ENCODE results near the gene CEP192.
"Not testable (repeated sequence)": the region's sequence is repeated elsewhere in the genome, so short reads cannot be mapped to it uniquely, and the experiment has no call there.

The CEP192 gene

DNA sequence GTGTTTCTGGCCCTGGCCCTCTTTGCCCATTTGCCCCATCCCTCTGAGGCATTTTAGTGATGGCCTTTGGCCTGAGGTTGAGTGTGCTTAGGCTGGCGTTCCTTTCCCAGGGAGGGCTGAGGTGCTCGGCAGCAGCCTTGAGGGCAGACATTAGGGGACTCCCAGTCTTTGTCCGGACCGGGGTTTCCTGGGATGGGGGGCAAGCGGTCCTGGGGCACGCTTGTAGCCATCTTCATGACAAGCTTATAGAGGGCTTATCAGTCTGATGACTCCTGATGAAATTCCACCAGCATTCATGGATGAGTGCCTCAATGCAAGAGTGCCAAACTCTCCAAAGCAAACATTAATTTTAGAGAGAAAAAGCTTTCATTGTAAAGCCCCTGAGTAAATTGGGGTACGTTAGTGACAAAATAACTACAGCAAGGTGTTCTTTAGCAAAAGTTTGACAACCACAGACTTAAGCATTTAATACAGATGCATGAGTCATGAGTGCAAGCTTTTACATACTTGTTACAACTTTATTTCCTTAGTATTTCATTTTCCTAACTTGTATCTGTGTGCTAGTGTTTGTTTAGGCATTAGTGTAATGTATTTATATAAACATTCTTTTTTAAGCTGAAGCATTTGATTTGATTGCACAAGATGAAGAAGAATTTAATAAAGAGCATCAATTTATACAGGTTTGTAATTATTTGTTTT, 45.6 kb downstream of the CEP192 start:
- DNase-seq, result no peak

DNA sequence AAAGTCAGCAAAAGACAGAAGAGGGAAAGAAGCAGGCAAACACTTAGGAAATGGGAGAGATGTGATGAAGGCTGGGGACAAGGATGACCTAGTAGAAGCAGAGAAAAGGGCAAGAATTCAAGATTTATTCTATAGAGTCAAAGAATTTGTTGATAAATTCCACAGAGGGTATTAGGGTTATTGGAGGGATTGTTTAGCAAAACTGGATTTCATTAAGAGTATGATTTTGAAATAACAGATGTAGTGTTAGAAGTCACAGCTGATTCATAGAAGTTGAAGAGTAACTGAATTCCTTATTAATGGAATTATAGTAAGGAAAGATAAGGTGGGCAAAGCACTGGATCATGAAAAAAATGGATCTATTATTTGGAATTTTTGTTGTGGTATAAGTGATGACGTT, 48.6 kb downstream of the CEP192 start:
- DNase-seq, result no peak

DNA sequence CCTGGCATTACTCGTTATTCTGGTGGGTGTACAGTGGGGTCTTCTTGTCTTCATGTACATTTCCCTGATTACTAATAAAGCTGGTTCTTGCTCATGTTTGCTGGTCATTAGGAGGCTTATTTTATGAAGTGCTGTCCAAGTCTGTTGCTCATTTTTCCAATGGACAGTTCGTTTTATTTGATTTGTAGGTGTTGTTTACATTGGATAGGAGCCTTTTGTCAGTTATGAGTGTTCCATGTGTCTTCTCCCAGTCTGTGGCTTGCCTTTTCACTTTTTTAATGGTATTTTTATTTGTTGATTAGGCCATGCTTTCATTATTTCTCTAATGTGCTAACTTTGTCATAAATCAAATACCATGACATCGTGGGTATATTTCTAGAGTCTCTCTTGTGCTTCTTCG, 51.9 kb downstream of the CEP192 start:
- no peak for DNase-seq

DNA sequence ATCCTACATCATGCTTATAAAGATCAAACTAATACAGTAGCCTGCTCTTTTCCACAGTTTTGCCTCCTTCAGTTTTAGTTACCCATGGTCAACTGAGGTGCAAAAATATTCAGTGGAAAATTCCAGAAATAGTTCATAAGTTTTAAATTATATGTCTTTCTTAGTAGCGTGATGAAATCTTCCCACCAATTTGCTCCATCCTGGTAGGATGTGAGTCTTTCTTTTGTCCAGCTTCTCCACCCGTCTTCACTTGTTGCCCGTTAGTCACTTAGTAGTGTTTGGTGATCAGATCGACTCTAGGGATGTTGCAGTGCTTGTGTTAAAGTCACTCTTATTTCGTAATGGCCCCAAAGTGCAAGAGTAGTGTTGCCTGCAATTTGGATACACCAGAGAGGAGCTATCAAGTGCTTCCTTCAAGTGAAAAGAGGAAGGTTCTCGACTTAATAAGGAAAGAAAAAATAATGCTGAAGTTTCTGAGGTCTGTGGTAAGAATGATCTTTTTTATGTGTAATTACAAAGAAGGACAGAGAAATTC, 57.0 kb downstream of the CEP192 start:
- no peak for DNase-seq

DNA sequence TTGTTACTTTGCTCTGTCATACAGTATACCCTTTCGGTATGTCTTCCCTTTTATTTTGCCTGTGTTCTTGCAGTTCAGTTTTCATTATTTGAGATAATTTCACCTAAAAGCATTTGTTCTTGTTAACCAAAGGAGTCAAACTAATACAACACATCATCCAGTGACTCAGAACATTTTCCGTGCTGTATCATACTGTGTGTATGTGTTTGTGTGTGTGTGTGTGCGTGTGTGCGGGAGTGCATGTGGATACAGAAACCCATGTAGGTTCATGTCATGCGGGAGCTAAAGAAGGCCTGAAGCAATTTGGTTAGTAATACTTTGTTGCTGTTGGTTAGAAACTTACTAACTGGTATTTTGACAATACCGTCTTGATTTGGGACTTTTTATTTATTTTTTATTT, 60.0 kb downstream of the CEP192 start:
- DNase-seq, result peak; percentile 54

DNA sequence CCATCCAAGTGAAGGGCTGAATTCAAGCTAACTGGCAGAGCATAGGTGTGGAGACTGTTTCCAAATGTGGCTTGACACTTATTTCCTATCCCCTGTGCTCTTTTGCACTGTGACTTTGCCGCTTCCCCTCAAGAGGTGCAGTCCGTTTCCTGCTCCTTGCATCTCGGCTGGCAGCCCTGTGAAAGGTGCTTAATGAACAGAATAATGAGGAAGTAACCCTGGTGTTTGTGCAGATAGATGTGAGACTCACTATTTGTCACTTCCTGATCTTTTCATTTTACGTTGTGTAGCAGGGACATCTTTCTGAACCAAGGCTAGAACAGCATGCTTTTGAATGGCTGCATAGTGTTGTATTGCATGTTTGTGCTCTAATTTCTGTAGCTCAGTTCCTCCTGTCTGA, 60.8 kb downstream of the CEP192 start:
- no peak for DNase-seq

DNA sequence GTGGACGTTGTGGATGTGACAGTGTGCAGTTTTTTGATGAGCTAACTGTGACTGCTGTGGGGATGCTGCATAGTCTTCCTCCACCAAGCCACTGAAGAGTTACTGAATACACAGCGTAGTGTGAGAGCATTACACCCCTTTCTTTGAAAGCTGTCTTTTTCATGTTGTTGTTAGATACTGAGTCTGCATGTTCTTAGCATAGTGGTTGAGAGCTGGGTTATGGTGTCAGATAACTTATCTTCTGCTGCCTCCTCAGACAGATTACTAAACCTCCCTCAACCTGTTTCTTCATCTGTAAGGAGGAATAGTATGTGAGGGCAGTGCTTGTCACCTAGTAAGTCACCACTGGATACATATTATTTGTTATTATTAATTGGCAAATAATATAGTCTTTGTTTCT, 63.2 kb downstream of the CEP192 start:
- no peak for DNase-seq

DNA sequence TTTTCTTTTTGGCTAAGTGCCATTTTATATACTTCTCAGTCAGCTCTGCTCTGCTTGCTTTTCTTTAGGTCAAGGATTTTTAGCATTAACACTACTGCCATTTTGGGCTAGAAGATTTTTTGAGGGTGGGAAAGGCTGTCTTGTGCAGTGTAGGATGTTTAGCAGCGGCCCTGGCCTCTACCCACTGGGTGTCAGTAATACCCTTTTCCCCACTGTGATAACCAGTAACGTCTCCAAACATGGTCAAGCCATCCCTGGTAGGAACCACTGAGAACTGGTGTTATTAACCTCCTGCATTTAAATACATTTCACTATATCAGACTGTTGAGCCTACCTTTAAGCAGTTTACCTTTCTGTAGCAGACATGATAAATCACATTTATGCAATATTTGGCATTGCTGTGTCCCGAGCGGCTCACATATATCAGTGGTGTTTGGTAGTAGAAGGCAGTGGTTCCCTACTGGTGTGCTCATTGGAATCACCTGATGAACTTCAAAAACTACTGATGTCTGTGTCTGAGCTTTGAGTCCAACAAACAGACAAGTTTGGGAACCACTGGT, 70.5 kb downstream of the CEP192 start:
- no peak for DNase-seq

DNA sequence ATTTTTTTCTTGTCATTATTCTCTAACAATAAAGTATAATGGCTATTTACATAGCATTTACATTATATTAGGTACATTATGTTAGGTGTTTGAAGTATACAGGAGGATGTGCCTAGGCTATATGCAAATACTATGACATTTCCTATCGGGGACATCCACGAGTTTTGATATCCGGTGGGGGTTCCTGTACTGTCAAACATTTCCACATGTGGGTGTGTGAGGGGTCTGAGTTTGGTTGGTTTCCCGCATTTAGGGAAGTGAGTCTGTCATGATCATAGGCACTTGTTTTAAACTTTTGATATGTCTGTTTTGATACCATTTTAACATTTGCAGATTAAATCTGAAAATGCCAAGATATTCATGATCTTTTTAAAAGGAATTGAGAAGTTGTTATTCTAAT, 76.0 kb downstream of the CEP192 start:
- DNase-seq, result peak; percentile 28

DNA sequence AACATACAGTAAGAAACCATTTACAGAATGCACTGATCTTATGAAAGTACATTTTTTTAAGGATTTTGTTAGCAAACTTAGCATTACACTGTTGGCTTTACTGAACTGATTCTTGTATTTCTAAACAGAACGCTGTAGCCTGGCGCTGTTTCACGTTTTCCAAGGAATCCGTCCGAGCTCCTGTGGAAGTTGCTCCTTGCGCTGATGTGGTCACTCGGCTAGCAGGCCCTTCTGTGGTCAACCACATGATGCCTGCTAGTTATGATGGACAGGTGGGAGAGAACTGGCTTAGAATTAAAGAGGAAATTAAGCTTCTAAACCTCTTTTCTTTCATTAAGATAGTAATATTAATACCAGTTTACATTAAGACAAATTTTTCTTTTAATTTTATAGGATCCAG, 76.8 kb downstream of the CEP192 start:
- no peak for DNase-seq

DNA sequence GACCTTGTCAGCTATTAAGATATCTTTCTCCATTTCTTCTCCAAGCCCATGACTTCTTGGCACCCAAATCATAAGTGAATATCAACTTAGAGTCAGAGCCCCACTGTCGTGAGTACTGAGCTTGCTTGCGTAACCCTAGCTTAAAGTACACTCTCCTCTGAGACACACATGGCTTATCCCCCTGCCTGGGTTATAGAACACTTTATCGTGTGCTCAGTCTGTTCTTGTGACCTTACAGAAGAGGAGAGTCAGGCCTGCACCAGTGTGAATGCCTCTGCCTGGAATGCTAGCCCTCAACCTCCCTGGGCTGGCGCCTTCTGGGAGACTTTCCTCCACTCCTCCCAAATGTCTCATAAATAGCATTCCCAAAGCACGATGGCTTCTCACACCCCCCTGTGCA, 79.3 kb downstream of the CEP192 start:
- no peak for DNase-seq

DNA sequence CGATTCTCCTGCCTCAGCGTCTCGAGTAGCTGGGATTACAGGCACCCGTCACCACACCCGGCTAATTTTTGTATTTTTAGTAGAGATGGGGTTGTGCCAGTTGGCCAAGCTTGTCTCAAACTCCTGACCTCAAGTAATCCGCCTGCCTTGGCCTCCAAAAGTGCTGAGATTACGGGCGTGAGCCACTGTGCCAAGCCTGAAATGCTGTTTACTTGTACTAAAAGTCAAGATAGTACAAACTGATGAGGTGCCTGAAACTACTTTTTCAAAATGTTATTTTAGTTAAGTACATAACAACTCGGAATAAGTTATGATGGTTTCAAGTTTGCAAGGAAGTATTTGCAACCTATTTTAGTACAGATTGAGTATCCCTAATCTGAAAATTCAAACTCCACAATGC, 85.7 kb downstream of the CEP192 start:
- no peak for DNase-seq

DNA sequence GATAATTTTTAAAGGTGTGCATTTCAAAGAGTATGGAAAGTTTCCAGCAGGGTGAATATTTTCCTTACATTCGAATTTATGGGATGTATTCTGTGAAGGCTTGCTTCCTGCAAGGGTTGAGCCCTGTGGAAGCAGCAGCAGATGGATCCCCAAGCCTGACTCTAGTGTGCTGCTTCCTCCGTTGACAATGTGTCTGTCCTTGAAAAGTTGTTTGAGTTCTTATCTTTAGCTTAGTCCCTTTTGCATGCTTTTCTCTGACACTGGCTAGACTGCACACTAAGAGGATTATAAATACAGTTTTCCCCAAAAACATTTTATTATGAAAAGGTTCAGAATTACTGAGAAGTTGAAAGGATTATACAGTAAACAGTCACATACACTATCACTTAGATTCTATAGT, 86.3 kb downstream of the CEP192 start:
- DNase-seq, result no peak

DNA sequence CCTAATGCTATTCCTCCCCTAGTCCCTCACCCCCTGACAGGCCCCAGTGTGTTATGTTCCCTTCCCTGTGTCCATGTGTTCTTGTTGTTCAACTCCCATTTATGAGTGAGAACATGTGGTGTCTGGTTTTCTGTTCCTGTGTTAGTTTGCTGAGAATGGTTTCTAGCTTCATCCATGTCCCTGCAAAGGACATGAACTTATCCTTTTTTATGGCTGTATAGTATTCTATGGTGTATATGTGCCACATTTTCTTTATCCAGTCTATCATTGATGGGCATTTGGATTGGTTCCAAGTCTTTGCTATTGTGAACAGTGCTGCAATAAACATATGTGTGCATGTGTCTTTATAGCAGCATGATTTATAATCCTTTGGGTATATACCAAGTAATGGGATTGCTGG, 86.9 kb downstream of the CEP192 start:
- not testable (repeated sequence) for DNase-seq

DNA sequence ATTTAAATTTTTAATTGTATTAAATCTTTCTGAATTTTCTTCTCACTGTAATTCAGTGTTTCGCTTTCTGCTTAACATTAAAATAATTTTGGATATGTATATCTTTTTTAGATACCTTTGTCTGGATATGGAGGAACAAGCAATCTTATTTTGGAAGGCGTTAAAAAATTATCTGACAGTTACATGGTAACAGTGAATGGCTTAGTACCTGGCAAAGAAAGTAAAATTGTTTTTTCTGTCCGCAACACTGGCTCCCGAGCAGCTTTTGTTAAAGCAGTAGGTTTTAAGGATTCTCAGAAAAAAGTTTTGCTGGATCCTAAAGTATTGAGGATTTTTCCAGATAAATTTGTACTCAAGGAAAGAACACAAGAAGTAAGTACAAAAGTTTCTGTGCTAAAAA, 95.7 kb downstream of the CEP192 start:
- no peak for DNase-seq

DNA sequence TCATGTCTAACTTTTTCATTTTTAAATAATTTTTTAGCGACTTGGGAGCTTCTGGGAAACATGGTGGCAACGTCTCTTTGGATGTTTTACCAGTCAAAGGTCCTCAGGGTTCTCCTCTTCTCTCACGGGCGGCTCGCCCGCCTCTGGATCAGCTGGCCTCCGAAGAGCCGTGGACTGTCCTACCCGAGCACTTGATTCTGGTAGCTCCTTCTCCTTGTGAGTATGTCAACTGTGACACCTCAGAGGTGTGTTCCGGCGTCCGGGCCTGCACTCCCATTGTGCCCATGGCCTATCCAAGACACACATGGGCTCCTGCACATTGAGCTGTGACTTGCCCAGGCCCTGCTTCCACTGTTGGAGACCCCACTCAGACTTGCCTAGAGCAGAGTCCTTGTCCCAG, 104.3 kb downstream of the CEP192 start:
- DNase-seq, result no peak

DNA sequence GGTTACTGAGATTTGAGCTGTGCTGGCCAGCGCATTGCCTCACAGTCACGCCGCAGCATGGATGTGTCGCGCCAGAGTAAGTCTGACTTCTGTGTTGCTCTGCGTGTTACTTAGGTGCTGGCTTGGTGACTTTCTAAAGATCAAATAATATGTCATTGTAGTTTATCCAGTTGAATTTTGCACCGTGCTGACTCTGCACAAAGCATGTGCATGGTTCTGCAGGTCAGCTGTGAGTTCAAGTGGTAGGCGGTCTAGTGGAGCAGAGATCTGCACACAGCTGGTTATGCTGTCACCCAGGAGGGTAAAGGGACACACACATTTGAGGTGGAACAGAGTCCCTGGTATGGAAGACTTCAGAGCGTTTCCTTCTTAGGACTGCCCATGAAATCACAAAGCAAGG, 105.1 kb downstream of the CEP192 start:
- no peak for DNase-seq

DNA sequence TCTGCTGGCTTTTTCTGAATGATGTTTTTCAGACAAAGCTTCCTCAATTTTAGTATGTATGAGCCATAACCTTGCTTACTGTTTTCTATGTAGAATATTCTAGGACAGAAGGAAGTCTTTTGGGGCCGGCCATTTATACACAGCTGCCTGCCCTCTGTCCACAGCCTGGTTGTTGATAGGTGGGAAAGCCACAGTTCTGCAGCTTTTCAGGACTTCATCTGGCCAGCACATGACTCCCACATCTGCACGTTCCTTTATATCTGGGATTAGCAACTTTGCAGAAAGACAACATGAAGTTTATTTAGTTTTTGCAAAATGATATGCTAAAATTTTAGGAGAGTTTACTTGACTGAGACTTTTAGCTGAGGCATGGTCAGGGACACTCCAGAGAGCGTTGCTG, 105.6 kb downstream of the CEP192 start:
- DNase-seq, result no peak

DNA sequence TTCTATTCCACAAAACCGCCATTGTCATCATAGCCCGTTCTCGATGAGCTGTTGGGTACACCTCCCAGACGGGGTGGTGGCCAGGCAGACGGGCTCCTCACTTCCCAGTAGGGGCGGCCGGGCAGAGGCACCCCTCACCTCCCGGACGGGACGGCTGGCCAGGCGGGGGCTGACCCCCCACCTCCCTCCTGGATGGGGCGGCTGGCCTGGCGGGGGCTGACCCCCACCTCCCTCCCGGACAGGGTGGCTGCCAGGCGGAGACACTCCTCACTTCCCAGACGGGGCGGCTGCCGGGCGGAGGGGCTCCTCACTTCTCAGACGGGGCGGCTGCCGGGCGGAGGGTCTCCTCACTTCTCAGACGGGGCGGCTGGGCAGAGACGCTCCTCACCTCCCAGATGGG, 106.9 kb downstream of the CEP192 start:
- DNase-seq, result not testable (repeated sequence)

DNA sequence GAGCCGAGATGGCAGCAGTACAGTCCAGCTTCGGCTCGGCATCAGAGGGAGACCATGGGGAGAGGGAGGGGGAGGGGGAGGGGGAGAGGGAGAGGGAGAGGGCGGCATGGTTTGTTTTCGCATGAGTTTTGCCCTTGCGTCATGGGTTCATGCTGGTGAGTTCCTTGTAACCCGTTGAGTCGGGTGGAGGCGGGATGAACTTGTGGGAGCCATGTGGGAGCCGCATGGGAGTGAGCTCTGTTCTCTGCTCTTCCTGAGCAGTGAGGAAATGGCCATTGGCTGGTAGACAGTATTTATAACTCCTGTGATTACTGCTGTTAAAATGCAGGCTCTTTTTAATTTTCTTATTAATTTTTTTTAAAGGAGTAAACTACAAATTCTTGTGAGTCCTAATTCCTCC, 108.0 kb downstream of the CEP192 start:
- DNase-seq, result no peak

DNA sequence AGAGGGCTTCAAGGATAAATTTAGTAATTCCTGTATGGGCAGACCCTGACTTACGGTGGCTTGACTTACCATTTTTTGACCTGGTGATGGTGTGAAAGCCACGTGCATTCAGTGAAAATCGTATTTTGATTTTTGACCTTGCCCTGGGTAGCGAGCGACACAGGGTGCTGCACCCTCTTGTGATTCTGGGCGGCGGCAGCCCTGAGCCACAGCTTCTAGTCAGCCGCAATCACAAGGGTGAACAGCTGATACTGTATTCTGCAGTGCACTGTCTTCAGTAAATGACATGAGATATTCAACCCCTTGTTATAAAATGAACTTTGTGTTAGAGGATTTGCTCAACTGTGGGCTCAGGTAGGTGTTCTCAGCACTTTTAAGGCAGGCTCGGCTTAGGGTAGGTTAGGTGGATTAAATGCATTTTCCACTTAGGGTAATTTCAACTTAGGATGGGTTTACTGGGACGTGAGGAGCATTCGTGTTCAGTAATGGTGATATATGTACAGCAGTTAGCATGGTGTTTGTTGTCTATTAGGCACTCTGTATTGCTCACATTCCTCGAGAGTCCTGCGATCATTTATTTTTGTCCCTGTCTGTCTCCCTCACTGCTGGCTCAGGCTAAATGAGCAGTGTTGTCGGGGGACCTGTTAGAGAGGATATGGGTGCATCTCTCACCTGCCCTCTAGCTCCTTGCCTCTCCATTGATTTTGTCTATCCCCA, 109.9 kb downstream of the CEP192 start:
- no peak for DNase-seq

DNA sequence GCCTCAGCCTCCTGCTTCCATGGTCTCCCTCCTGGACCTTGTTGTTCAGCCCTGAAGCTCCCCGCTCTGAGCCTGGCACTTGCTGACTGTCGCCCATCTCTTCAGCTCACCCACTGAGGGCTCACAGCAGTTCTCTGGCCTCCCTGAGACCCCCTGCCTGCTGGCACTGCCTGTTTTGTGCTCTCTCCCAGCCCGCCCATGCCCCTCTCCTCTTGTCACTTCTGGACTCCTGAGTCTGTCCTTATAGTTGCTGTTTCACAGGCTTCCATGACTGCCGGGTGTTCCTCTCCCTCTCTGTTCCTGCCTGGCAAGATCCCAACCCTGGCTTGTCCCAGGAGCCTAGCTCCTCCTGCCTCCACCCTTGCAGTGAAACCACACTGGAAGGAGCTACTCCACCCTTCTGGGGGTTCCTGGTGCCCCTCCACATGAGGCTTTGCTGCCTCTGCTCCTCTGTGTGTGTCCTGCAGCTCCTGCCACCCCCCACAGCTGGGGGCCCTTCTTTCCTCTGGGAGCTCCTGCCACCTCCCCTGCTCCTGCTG, 110.6 kb downstream of the CEP192 start:
- no peak for DNase-seq

DNA sequence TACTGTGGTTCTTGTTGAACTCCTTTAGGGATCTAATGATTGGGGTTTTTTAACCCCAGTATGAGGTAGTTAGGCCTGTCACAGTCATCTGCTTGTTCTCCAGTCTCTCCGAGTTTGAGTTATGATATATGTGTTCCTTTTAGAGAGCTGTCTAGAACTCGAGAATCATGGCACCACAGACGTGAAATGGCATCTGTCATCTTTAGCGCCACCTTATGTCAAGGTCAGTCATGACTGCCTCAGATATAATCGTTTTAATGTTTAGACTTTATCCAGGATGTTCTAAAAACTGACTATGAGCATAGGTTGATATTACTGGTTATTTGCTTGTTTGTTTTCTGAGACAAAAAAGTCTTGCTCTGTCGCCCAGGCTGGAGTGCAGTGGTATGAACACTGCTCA, 112.2 kb downstream of the CEP192 start:
- no peak for DNase-seq

DNA sequence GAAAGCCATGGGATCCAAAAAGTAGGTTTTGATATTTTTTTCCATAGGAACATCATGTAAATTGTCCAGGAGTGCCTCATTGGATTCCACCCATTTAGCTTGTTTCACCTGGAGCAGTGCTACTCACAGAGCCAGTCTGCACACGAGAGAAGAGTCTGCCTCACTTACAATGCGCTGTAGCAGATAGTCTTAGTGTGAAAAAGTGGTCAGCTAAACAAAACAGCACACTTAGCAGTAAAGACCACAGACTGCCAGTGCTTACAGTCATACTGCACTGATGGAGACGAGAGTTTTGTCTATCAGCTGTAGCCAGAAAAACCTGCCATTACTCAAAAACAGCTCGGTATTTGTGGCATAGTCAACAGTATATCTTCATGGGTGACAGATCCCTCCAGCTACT, 113.9 kb downstream of the CEP192 start:
- no peak for DNase-seq

Data from activated CD4-positive, alpha-beta T cell treated with anti-CD3 and anti-CD28 coated beads for 48 hours (primary cell).